OCI-LY3 (cell line): ENCODE results near the gene NUDC.

Experiments used
- EZH2phosphoT487 ChIP-seq: fragments of 200-600 bp; shearing (Covaris generic); IDR thresholded peaks from 2 replicates; pipeline ENCODE4 v1.6.1; 2018; ENCODE audit warnings: antibody characterized with exemption, mixed run types, low read depth
- TF ChIP-seq, protein P1 (sequence below): fragments of 200-600, 300-600 bp; sonication (generic); IDR thresholded peaks from 2 replicates; pipeline ENCODE4 v1.5.1; 2014; ENCODE audit warnings: antibody characterized with exemption, low read length, low read depth

DNA sequence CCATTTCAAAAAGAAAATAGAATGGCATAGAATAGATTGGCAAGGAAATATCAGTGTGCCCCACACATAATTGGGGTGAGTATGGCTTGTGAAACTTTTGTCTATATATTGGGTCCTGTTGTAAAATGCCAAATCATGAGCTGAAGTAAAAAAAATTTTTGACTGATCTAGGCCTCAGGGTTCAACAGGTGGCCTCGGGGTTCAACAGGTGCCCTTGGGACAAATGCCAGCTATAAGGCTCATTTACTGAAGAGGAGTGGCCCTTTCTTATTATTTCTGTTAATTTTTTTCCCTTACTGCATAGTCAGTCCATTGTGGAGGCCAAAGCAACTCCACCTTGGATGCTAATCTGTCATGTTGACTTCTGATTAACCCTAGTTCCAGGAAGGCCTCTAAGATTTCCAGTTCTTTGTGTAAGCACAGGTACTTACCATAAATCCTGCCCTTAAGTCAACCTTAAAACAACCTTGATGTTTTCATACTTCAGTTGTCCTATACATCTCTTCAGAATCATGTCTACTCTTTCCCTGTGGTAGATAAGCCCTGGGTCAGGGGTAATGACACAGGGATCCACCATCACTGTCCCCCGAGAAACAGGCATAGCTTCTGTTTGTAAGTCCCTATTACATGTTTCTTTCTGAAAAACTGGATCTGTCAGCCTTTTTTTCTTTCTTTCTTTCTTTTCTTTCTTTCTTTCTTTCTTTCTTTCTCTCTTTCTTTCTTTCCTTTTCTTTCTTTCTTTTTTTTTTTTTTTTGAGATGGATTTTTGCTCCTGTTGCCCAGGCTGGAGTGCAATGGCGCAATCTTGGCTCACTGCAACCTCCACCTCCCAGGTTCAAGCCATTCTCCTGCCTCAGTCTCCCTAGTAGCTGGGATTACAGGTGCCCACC lies 55.3 kb downstream of the NUDC start:
- TF ChIP-seq, protein P1, sequence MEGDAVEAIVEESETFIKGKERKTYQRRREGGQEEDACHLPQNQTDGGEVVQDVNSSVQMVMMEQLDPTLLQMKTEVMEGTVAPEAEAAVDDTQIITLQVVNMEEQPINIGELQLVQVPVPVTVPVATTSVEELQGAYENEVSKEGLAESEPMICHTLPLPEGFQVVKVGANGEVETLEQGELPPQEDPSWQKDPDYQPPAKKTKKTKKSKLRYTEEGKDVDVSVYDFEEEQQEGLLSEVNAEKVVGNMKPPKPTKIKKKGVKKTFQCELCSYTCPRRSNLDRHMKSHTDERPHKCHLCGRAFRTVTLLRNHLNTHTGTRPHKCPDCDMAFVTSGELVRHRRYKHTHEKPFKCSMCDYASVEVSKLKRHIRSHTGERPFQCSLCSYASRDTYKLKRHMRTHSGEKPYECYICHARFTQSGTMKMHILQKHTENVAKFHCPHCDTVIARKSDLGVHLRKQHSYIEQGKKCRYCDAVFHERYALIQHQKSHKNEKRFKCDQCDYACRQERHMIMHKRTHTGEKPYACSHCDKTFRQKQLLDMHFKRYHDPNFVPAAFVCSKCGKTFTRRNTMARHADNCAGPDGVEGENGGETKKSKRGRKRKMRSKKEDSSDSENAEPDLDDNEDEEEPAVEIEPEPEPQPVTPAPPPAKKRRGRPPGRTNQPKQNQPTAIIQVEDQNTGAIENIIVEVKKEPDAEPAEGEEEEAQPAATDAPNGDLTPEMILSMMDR: no peak
- no peak for TF ChIP-seq EZH2phosphoT487
